GM18861 (cell line): Measurements from ENCODE around the gene KCTD16.

Experiments
- ATAC-seq: cut with Tn5 transposase; IDR thresholded peaks from one replicate; pipeline ENCODE4 v1.9.1; 2021; ENCODE audit not compliant: unreplicated experiment

Gene KCTD16

DNA sequence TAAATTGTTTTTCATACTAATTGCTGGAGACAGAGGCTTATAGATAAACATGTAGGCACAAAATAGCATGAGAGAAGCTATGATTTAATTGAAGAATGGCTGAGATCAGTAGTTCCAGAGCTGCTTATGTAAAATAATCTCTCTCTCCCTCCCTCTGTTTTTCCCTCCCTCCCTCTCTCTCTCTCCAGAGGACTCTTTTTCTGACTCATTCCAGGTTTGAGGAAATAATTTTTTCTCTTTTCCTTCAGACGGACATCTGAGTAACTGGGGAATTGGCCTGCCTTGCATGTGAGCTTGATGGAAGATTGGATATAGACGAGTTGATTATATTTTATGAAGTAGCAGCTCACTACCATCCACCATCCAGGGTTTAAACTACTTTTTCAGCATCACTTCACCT is 35.5 kb downstream of the KCTD16 start:
- ATAC-seq, result no peak

DNA sequence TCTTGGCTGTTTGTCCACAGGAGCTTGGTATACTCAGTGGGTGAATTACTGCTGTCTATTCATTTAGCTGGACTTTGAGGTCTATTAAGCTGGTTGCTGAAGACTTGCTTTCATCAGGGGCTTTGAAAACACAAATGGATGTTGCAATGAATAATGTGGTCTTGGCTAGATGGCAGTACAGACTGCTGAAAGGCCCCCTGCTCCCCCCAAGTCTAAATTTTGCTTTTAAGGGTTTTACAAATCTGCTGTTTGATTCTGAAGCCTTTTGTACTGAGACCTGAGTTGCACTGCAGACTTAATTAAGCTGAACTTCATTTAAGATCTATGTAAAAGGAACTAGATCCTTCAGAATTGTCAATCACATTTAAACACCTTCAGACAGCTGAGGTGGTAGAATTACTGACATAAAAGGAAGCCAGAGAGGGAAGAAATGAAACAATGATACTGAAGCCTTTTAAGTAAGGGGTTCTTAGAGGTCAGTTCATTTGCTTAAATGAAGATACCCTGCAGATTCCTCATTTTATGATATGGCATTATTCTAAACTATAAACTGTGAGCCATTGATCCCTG is 37.3 kb downstream of the KCTD16 start:
- ATAC-seq, result no peak

DNA sequence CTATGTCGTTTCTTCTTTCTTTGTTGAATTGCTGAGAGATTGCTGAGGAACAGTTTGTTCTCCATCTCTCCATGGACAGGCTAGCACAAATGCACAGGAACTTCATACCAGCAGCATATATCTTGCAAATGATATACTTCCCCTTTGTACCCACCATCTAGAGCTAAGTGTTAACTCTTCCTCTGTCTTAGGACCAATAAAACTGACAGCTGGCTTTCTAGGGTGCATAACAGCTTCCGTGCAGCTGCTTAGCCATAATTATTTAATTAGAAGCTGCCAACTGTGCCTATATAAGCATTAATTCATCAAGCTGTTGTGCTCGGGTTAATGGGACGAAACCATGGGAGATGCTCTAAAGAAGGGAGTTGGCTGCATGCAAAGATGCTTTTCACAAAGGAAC is 38.7 kb downstream of the KCTD16 start:
- ATAC-seq, result no peak

DNA sequence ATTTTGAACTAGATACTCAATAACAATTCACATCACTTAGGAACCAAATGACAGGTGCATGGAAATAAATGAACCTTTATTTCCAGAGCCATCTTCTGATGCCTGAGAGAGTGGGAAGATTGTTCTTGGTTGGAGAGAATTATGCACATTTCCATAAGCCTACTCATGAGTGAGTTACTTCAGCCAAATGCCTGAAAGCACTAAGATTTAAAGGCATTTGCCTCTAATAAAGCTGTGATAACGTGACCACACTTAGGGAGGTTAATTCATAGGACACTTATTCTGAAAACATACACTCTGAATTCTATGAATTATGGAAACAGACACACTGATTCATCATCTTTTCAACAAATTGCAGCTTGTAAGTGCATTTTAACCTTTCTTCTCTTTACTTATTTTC is 40.0 kb downstream of the KCTD16 start:
- no peak for ATAC-seq

- no peak for ATAC-seq
Observed at GRCh38 chr5:144219869-144220268, 49.2 kb downstream of the KCTD16 start.

- ATAC-seq, result no peak
Observed at GRCh38 chr5:144227363-144227999, 56.8 kb downstream of the KCTD16 start.

DNA sequence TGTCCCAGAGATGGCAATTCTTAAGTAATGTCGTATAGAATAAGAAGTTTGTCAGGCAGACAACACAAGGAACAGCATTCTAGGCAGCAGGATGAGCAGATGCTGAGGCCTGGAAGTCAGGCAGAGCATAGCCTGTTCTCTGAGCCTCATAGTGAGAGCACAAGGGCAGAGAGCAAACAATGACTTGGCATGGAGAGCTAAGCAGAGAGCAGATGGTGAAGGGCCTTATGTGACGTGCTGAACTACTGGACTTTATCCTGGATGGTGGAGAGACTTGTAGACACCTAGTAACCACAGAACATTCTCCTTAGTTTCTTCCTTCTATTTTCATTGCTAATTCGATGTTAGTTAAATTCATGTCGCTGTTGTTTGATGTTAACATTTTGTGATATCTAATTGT is 60.1 kb downstream of the KCTD16 start:
- ATAC-seq, result no peak

GRCh38 chr5:144232285-144232684 is 61.6 kb downstream of the KCTD16 start:
- ATAC-seq, result no peak

DNA sequence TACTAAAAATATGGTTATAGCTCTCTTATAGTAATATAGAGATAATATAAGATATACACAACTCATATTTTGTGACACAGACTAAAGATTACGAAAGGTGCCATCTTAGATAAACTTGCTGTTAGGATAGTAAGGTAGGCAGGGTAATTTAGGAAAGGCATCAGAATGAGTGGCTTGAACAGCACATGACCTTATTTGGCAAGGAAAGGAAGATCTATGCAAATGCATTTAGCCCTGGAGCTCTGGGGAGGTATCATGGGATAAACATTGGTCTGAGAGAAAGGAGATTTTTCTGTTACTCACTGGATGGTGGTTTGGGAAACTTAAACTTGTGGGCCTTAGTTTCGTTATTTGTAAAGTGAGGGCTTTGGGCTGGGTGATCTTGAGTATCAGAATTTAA is 65.8 kb downstream of the KCTD16 start:
- ATAC-seq, result no peak

DNA sequence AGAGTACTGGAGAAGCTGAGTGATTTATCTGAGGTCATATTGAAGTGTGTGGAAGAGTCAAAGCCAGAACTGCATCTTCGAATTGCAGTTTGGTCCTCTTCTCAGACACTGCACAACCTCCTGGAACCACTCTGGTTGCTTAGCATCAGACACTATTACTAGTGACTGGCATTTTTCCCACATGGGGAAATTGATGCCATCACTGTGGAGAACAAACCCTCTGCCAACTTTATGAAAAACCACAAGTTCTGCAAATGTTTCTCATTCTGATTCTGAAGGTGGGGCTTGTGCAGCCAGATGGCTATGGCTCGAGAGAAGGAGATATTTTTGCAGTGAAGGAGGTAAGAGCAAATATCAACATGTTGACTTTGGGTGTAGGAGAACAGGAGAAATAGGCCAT is 67.2 kb downstream of the KCTD16 start:
- ATAC-seq, result no peak

GRCh38 chr5:144247131-144247530 is 76.5 kb downstream of the KCTD16 start:
- ATAC-seq, result no peak

DNA sequence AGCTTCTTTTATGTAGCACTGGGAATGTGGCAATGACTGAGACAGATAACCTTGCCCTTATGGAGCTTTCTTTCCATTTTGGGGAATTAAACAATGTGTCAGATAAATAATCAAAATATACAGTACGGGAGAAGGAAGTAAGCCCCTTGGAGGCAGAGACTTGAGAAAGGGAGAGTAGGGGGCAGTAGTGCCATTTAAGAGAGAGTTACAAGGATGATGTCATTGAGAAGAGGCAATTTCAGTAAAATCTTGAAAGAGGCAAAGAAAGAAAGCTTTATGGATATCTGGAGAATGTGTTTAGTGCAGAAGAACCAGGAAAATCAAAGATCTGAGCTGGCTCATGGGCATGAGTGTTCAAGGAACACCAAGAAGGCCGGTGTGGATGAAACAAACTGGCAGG is 77.3 kb downstream of the KCTD16 start:
- ATAC-seq, result no peak

GRCh38 chr5:144249755-144250464 is 79.2 kb downstream of the KCTD16 start:
- ATAC-seq, result no peak

DNA sequence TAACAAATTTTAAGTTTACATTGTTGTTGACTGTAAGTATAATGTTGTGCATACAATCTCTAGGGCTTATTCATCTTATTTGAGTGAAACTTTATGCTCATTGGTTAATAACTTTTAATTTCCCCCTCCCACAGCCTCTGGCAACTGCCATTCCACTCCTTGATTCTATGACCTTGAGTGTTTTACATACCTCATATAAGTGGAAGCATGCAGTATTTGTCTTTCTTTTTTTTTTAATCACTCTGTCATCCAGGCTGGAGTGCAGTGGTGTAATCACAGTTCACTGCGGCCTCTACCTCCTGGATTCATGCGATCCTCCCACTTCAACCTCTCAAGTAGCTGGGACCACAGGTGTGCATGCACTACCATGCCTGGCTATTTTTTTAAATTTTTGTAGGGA is 83.9 kb downstream of the KCTD16 start:
- ATAC-seq, result no peak

GRCh38 chr5:144260121-144260520 is 89.4 kb downstream of the KCTD16 start:
- ATAC-seq, result no peak

DNA sequence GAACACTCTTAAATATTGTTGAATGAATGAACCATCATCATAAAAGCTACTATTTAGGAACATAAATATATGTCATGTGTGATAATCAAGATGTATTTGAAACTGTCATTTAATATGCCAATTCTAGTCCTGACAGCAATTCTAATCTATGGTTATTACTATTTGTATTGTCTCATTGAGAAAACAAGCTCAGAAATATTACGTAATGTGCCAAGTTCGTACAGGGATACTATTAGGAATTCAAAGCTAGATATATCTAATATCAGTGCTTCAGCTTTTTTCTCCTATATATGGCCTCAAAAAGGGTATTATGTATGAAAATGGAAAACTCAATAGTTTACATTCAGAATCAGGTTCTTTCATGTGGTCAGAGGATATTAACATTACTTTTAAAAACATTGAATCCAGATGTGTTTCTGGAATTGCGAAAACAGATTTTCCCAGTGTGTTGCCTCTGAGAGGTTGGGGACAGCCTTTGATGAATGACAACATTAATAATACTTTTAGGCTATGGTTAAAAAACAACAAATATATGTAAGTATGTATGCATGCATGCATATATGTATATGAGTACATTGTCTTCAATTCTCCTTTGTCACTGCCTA is 95.1 kb downstream of the KCTD16 start:
- no peak for ATAC-seq

- ATAC-seq, result no peak
Observed at GRCh38 chr5:144267961-144268513, 97.4 kb downstream of the KCTD16 start.

DNA sequence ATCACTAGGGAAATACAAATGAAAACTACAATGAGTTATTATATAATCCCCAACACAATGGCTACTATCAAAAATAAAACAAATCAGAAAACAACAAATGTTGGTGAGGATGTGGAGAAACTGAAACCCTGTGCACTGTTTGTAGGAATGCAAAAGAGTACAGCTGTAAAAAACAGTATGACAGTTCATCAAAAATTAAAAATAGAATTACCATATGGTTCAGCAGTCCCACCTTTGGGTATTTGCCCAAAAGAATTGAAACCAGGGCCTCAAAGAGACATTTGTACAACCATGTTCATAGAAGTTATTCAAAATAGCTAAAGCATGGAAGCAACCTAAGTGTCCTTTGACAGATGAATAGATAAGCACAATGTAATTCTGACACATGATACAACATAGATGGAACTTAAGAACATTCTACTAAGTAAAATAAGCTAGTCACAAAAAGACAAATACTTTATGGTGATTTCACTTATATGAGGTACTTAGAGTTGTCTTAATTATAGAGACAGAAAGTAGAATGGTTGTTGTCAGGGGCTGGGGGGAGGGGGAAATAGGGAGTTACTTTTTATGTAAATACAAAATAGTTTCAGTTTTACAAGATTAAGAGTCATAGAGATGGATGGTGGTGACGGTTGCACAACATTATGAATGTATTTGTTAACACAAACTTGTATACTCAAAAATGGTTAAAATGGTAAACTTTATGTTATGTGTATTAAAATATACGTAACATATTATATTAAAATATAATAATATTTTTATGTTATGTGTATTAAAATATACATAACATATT is 102.8 kb downstream of the KCTD16 start:
- ATAC-seq, result no peak

DNA sequence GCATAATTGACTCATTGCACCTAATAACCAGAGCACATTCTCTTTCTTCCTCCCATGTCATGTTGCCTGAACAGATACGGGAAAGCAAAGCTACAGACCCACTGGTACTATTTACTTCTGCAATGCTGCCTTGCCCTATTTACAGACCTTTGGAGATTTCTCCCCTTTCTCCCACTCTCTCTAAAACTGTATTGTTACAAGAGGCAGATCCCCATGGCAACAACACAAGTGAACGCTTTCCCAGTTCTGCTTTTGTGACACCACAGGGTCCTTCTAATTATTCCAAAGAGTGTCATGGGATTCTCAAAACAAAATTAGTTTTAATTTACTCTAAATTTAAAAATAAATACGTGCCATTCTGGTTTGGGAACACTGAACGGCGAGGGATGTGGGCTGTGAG is 104.7 kb downstream of the KCTD16 start:
- no peak for ATAC-seq

DNA sequence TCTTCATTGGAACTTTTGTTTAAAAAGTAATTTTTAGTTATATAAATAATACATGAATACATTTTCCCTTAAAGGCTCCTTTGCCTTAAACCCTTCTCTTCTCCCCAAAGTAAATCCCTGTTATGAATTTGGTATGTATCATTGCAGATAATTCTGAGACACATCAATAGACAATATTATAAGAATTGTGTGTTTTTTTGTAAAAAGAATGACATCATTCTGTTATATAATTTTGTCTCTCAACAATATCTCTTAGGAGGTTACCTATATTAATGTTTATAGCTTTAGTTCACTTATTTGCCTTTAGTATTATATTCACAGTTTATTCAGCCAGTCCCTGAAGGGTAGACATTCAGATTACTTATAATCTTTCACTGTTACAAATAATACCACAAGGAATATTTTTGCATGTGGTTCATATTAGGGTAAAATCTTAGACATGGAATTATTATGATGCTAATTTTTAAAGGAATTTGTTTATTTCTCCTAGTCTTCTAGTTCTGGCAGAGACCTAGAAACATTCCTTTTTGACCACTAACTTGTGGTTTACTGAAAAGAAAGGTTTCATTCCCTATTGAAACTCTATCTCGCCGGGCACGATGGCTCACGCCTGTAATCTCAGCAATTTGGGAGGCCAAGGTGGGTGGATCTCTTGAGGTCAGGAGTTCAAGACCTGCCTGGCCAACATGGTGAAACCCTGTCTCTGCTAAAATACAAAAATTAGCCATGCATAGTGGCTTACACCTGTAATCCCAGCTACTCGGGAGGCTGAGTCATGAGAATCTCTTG is 105.6 kb downstream of the KCTD16 start:
- no peak for ATAC-seq
